ENCODE measurements around the gene KIF26B. TPM values are rescaled to one million over a fixed set of nuclear protein-coding genes. Genes with fewer than 3 reads are reported as not detected.

Gene KIF26B
- total and polyA plus RNA-seq, 8 donors, result 0.27 to 4.5 (median 0.63) TPM

DNA sequence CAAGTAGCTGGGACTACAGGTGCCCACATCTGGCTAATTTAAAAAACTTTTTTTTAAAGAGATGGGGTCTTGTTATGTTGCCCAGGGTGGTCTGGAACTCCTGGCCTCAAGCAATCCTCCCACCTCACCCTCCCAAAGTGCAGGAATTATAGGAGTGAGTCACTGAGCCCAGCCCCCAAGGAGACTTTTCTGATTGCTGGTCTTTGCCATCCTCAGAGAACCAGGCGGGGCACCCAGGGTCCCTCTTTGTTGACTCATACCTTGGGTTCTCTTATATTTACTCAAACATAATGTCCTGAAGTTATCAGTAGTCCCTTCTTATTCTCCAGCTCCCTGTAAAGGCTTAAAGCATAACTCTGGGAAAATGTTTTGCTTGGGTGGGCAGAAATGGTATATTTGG lies 51.1 kb downstream of the KIF26B start:
- 73 to 92% methylated on average over 1 of the region's 1 CpG for WGBS, 2 donors
- DNase-seq, result no peak
- Histone ChIP-seq H3K9me3 (peaks cover 0 to 2% (median 0%) of the 10 kb centered on the region in 4 donors), H3K27ac (no peak overlapping the region), H3K36me3 (no peaks in the 10 kb centered on the region), H3K27me3 (no peaks in the 10 kb centered on the region), H3K4me3 (no peak overlapping the region), H3K4me1 (no peaks in the 10 kb centered on the region)
- ATAC-seq, result no peak
- TF ChIP-seq, protein P1, sequence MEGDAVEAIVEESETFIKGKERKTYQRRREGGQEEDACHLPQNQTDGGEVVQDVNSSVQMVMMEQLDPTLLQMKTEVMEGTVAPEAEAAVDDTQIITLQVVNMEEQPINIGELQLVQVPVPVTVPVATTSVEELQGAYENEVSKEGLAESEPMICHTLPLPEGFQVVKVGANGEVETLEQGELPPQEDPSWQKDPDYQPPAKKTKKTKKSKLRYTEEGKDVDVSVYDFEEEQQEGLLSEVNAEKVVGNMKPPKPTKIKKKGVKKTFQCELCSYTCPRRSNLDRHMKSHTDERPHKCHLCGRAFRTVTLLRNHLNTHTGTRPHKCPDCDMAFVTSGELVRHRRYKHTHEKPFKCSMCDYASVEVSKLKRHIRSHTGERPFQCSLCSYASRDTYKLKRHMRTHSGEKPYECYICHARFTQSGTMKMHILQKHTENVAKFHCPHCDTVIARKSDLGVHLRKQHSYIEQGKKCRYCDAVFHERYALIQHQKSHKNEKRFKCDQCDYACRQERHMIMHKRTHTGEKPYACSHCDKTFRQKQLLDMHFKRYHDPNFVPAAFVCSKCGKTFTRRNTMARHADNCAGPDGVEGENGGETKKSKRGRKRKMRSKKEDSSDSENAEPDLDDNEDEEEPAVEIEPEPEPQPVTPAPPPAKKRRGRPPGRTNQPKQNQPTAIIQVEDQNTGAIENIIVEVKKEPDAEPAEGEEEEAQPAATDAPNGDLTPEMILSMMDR (IDR thresholded peaks at IDR 0.05), result no peak
- intact Hi-C loops (cut with DNase I), result no loop called here
- no peak for FAIRE-seq

DNA sequence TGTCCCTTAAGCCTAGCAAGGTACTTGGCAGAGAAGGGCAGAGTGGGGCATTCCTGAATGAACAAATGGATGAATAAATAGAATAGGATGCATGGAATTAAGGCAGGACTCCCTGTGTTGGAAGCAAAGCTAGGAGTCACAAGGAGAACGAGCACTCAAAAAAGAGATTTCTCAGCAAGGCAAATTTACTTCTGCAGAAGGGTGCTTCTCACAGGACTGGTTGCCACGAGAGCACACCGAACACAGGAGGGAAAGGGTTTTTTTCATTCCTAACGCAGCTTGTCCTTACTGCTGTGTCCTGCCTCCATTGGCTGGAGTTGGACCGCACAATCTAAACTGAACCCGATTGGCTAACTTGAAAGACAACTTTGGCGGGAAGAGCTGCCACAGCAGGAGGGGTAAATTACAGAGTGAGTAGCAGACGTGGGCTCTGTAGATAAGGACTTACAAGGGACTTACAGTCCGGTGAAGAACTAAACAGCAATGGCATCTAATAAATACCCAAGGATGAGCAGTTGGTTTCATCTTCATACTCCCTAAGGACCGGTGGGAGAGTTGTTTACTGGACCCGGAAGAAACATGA lies 52.4 kb downstream of the KIF26B start:
- H3K9me3 ChIP-seq, result peaks cover 0 to 2% (median 0%) of the 10 kb centered on the region in 4 donors
- no peaks in the 10 kb centered on the region for H3K36me3 ChIP-seq
- H3K4me3 ChIP-seq, result no peak overlapping the region
- ATAC-seq, result no peak
- WGBS, 2 donors, result 85 to 94% methylated on average over 11 of the region's 11 CpGs
- no peak for FAIRE-seq
- DNase-seq, result no peak
- no peaks in the 10 kb centered on the region for H3K27me3 ChIP-seq
- intact Hi-C loops (cut with DNase I), result no loop called here
- TF ChIP-seq, protein P1 (IDR thresholded peaks at IDR 0.05), result no peak
- no peaks in the 10 kb centered on the region for H3K4me1 ChIP-seq
- H3K27ac ChIP-seq, result no peak overlapping the region

DNA sequence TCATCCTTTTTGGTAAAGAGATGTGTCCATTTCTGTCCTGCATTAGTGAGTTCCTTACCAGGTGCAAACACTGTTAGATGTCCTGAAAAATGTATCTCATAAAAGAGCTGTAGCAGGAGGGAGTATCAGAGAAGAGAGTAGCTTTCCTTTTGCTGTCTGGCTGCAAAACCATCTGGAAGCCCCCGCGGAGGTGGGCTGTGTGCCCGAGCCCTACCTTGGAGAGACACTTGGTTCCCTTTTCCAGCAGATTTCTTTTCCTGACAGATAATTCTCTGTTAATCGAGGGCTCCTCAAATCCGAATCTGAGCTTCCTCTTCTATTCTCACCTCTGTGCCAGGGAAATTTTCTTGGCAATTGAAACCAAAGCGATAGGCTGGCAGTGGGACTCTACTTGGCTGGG lies 53.0 kb downstream of the KIF26B start:
- FAIRE-seq (no peak), ATAC-seq (no peak), DNase-seq (no peak)
- intact Hi-C loops (cut with DNase I), result no loop called here
- H3K9me3 ChIP-seq, result peaks cover 0 to 2% (median 0%) of the 10 kb centered on the region in 4 donors
- H3K4me1 ChIP-seq, result no peaks in the 10 kb centered on the region
- H3K4me3 ChIP-seq, result no peak overlapping the region
- TF ChIP-seq, protein P1 (IDR thresholded peaks at IDR 0.05), result no peak
- no peaks in the 10 kb centered on the region for H3K27me3 ChIP-seq
- WGBS, 2 donors, result 79 to 90% methylated on average over 6 of the region's 6 CpGs
- no peak overlapping the region for H3K27ac ChIP-seq
- H3K36me3 ChIP-seq, result no peaks in the 10 kb centered on the region

DNA sequence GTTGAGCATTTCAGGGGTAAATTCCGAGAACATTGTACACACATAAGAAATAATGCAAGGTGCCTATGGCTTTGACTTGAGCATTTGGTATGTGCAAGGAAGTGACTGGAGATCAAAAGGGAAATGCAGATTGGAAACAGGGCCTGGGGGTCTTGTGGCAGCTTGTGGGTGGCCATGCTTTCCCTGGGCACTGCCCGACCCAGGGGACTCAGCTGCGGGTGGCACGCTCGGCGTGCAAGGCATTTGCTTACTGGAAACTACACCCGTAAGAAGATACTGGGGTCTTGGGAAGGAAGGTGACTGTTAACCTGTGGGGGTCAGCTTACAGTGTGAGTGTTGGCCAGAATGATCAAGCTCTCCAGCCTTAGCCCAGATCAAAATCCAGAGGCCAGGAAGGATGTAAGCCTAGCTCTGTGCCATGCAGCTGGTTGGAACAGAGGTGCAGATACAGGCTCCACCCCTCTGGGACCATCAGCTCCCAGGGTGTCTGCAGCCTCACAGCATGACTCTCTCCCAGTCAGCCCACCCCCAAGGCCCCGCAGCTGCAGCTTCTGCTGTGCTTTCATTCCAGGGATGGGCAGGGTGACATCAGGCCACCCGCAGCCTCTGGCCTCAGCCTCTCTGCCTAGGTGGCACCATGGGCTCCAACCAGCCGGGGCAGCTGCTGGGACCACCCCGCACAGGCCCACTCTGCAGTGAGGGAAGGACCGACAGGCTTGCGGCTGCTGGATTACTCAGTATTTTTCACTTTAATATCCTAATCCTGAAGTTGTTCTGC lies 55.1 kb downstream of the KIF26B start:
- DNase-seq (no peak), ATAC-seq (no peak), FAIRE-seq (no peak)
- peaks cover 0 to 2% (median 0%) of the 10 kb centered on the region in 4 donors for H3K9me3 ChIP-seq
- intact Hi-C loops (cut with DNase I), result no loop called here
- no peaks in the 10 kb centered on the region for H3K4me1 ChIP-seq
- H3K27me3 ChIP-seq, result no peaks in the 10 kb centered on the region
- TF ChIP-seq, protein P1 (IDR thresholded peaks at IDR 0.05), result no peak
- no peaks in the 10 kb centered on the region for H3K36me3 ChIP-seq
- H3K27ac ChIP-seq, result no peak overlapping the region
- WGBS, 2 donors, result 90 to 93% methylated on average over 13 of the region's 13 CpGs
- H3K4me3 ChIP-seq, result no peak overlapping the region

Data from pancreas (tissue), 10 donors.